ENCODE measurements around the gene RGMB. TPM values are rescaled to one million over a fixed set of nuclear protein-coding genes. Genes with fewer than 3 reads are reported as not detected.

The RGMB gene
- total RNA-seq, 1 donor, result 145 TPM

- TF ChIP-seq CTCF (IDR thresholded peaks at IDR 0.05; ENCODE audit: insufficient read depth, low read length), result no peak
- peak overlapping the region; percentile 84 for H3K4me3 ChIP-seq (ENCODE audit: low read depth, low read length)
- DNase-seq (ENCODE audit: low read depth), result no peak
Measured at GRCh38 chr5:98768960-98769209, 4.6 kb upstream of the RGMB start.

- TF ChIP-seq CTCF (IDR thresholded peaks at IDR 0.05; ENCODE audit: insufficient read depth, low read length), result peak; percentile 78
- peak; percentile 56 for DNase-seq (ENCODE audit: low read depth)
- H3K4me3 ChIP-seq (ENCODE audit: low read depth, low read length), result peak overlapping the region; percentile 84
Measured at GRCh38 chr5:98769210-98769958, 4.1 kb upstream of the RGMB start.

- H3K4me3 ChIP-seq (ENCODE audit: low read depth, low read length), result peak overlapping the region; percentile 84
- no peak for DNase-seq (ENCODE audit: low read depth)
- TF ChIP-seq CTCF (IDR thresholded peaks at IDR 0.05; ENCODE audit: insufficient read depth, low read length), result no peak
Measured at GRCh38 chr5:98769959-98770208, 3.6 kb upstream of the RGMB start.

GRCh38 chr5:98770209-98770910, 3.1 kb upstream of the RGMB start:
- peak overlapping the region; percentile 84 for H3K4me3 ChIP-seq (ENCODE audit: low read depth, low read length)
- peak; percentile 75 for DNase-seq (ENCODE audit: low read depth)
- TF ChIP-seq CTCF (IDR thresholded peaks at IDR 0.05; ENCODE audit: insufficient read depth, low read length), result no peak

- DNase-seq (ENCODE audit: low read depth), result peak; percentile 58
- H3K4me3 ChIP-seq (ENCODE audit: low read depth, low read length), result peak overlapping the region; percentile 84
- TF ChIP-seq CTCF (IDR thresholded peaks at IDR 0.05; ENCODE audit: insufficient read depth, low read length), result no peak
Measured at GRCh38 chr5:98770911-98771322, 2.5 kb upstream of the RGMB start.

GRCh38 chr5:98771382-98772109, 1.9 kb upstream of the RGMB start:
- TF ChIP-seq CTCF (IDR thresholded peaks at IDR 0.05; ENCODE audit: insufficient read depth, low read length), result peak; percentile 97
- H3K4me3 ChIP-seq (ENCODE audit: low read depth, low read length), result peak overlapping the region; percentile 84
- DNase-seq (ENCODE audit: low read depth), result peak; percentile 96

All from fibroblast of the aortic adventitia (primary cell).